Kasumi-1 (cell line): ENCODE results near the gene CLSTN2.

Source experiments
- DNase-seq, 2 experiments: peaks; one replicate each; lab custom pipeline; 2025; lab: John Stamatoyannopoulos, UW

CLSTN2 gene

DNA sequence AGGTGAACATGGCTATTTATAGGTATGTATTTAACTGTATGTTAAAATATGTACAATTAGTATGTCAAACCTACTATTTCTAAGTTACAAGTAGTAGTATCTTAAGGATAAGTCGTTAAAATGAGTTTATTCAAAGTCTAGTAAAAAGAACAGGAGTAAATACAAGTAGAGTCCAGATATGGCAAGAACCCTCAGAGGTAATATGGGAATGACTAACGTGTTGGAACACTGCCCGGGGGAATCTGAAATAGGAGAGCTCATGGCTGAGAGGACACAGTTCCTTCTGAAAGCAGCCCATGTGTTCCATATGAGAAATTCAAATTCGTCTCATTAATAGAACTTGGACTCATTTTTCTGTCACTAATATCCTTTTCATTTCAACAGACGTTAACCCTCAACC is 158.8 kb downstream of the CLSTN2 start:
- DNase-seq, result no peak

- DNase-seq, result no peak
Observed at GRCh38 chr3:140094487-140094886, 159.5 kb downstream of the CLSTN2 start.

GRCh38 chr3:140096037-140096436 is 161.1 kb downstream of the CLSTN2 start:
- no peak for DNase-seq

- DNase-seq, result no peak
Observed at GRCh38 chr3:140097874-140098635, 163.1 kb downstream of the CLSTN2 start.

- DNase-seq, result no peak
Observed at GRCh38 chr3:140100479-140100878, 165.5 kb downstream of the CLSTN2 start.

DNA sequence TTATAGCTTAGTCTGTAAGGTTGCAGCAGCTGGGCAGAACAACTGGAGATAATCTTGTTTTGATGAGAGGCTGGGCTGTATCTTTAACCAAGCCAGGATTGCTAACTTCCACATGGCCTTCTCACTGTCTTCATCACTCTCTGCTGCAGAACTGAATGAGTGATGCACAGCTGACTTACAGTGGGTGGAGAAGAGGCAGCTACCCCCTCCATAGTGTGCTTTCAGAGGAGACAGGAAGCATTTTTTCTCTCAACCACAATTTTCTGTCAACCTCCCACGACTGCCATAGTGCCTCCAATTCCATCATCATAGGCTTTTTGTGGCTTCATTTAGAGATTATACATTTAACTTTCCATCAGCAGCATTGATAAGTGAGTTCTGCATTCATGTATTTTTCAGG is 168.2 kb downstream of the CLSTN2 start:
- no peak for DNase-seq

GRCh38 chr3:140103986-140104645 is 169.1 kb downstream of the CLSTN2 start:
- DNase-seq, result no peak

- no peak for DNase-seq
Observed at GRCh38 chr3:140113996-140114788, 179.2 kb downstream of the CLSTN2 start.

- DNase-seq, result no peak
Observed at GRCh38 chr3:140114789-140115080, 179.8 kb downstream of the CLSTN2 start.

DNA sequence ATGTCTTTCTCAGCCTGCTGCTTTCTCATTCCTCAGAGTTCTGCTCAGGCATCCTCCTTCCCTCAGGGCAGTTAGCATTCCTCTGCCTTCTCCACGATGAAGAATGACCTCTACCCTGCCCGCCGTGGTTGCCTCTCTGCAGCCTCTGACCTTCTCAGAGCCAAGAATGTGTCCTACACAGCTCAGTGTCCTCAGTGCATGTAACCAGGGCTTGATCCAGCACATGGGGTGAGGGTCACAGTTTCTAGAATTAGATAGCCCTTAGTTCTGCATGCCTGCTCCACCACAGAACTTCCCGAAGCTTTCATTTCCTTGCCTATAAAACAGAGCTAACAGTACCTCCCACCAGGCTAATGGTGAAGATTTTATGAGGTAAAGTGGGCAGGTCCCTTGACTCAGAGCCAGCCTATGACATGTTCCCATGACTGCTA is 182.1 kb downstream of the CLSTN2 start:
- DNase-seq, result no peak

- DNase-seq, result no peak
Observed at GRCh38 chr3:140122183-140122582, 187.2 kb downstream of the CLSTN2 start.

DNA sequence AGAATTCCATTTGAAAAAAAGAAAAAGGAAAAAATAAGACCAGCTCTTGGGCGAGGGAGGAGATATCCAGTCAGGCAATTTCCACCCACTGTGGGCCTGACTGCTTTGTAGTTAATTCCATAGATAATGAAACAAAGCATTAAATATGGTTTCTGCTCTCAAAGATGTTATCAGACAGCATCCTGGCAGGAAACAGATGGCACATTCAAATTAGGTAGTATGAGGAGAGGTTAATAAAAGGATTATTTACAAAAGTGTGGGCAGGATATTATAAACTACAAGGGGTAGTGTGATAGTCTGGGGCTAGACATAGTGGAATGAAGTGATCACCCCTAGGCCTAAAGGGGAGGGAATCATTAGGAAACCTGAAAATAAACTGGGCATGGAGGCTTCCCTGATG is 193.2 kb downstream of the CLSTN2 start:
- no peak for DNase-seq

DNA sequence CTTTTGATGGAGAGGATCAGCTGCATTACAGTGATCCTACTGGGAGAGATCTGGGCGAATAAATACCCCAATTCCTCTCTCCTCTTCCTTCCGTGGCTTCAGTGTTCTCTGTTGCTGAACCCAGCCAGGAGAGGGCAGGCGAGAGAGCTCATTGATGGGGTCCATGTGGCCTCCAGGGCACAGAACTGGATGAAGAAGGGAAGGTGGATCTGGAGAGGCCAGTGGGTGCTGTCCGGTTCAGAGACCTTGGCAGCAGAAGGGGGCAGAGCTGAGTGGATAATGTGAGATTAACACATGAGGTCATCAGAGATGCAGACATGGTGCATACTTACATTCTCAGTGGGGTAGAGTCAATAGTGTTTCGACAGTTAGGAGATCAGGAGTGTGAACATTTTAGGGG is 193.6 kb downstream of the CLSTN2 start:
- DNase-seq, result peak; percentile 9 to 43

- DNase-seq, result no peak
Observed at GRCh38 chr3:140129768-140130284, 194.8 kb downstream of the CLSTN2 start.

DNA sequence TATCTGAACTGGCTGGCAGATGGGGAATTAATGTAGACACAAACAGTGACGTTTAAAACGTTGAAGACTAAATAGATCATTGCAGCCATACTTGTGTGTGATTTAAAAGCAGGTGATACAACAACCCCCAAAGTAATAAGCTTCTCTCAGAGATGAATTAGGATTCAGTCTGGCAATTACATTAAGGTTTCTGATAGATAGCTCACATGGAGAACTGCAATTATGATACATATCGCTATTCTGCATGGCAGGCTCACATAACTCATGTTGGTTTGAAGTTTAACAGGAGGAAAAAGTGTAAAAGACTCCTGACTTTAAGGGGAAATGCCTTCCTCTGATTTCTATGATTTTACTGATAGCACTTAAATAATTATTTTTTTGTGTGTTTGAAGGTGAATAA is 196.9 kb downstream of the CLSTN2 start:
- DNase-seq, result no peak

DNA sequence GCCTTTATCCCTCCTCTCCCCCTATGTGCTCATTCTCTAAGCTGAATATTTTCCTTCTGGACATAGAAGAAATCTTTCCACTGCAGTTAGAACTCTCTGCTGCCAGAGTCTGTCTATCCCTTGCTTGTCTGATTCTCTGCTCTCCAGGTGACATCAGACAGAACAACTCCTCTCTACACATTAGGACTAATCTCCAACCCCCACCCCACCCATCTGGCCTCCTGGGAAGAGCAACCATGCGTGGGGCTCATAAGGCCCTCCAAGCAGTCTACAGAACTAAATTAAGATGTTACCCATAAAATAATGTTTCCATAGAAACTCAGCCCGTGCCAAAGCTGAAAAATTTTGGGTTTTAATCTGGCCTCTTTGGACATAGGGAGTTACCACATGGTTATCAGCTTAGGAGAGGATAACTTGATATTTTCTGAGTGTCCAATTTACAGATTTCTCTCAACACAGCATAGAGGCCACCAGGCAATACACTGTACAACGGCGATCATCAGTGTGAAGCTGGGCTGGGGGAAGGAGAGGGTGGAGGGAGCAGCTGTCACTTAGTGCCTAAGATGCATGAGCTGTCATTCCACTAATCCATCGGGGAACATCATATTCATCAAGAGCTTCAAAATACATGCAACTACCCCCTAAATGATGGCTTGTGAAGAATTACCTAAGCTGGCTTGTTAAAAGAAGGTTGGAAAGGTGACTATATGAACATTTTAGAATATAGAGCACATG is 199.4 kb downstream of the CLSTN2 start:
- no peak for DNase-seq

DNA sequence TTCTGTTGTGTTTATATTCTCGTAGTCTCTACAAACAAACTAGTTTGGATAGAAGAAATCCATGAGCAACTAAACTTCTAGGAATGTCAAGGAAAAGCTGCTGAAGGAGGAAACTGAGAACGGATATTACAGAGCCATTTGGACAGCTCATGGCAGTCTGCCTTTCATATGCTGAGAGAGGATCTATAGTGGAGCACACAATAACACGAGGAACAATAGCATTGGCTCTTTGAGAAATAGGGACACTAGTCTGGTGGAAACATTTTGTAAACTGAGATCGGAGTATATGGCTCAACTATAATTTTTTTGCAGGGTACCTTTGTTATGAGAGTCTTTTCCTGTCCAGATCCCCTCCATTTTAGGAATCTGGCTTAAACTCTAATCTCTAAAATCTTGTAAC is 200.5 kb downstream of the CLSTN2 start:
- no peak for DNase-seq

- no peak for DNase-seq
Observed at GRCh38 chr3:140143367-140144069, 208.5 kb downstream of the CLSTN2 start.

- no peak for DNase-seq
Observed at GRCh38 chr3:140145528-140145927, 210.5 kb downstream of the CLSTN2 start.

DNA sequence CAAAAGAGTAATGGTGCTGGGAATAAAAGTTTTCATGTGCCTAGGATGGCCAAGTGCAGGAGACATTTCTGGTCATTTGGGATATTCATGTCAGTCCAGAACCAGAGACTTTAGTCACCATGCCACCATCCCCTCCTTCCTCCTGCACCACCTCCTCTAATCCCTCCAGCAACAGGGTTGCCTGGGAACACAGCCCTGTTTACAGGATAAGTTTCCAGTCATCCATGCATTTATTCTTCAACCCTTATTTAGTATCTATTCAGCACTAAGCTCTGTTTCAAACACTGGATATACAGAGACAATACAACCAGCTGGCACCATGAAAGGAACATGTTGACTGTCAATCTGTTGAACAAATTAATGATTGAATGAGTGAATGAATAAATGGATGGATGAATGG is 211.7 kb downstream of the CLSTN2 start:
- DNase-seq, result no peak

GRCh38 chr3:140147965-140148490 is 213.0 kb downstream of the CLSTN2 start:
- DNase-seq, result no peak
